HEK293 (cell line): Measurements from ENCODE around the gene HPD.

ENCODE experiments used
- BCL11A ChIP-seq: fragments of 450-650 bp; formaldehyde crosslinking; IDR thresholded peaks from 2 replicates; pipeline ENCODE4 v1.5.1; 2016; ENCODE audit warnings: low read depth, missing biosample characterization, missing genetic modification characterization
- GLI2 ChIP-seq: fragments of 450-650 bp; formaldehyde crosslinking; IDR thresholded peaks from 2 replicates; pipeline ENCODE4; 2017; ENCODE audit warnings: missing biosample characterization, missing genetic modification characterization, low read depth, borderline replicate concordance
- PRDM1 ChIP-seq: fragments of 450-650 bp; formaldehyde crosslinking; IDR thresholded peaks from 2 replicates; pipeline ENCODE4; 2016; ENCODE audit warnings: missing biosample characterization, missing genetic modification characterization
- PRDM10 ChIP-seq: fragments of 450-650 bp; formaldehyde crosslinking; IDR thresholded peaks from 2 replicates; pipeline ENCODE4 v1.5.1; 2016; ENCODE audit warnings: missing biosample characterization, missing genetic modification characterization
- REST ChIP-seq: fragments of 450-650 bp; formaldehyde crosslinking; IDR thresholded peaks from 2 replicates; pipeline ENCODE4 v1.5.1; 2016; ENCODE audit warnings: missing biosample characterization, missing genetic modification characterization
- WT1 ChIP-seq: fragments of 450-650 bp; formaldehyde crosslinking; IDR thresholded peaks from 2 replicates; pipeline ENCODE4 v1.5.1; 2016; ENCODE audit warnings: missing biosample characterization, missing genetic modification characterization
- ZNF184 ChIP-seq: fragments of 450-650 bp; IDR thresholded peaks from 2 replicates; pipeline ENCODE4 v1.5.1; 2018; ENCODE audit warnings: missing biosample characterization, mild to moderate bottlenecking, missing genetic modification characterization
- ZNF302 ChIP-seq: fragments of 450-650 bp; formaldehyde crosslinking; IDR thresholded peaks from 2 replicates; pipeline ENCODE4 v1.5.1; 2016; ENCODE audit warnings: missing biosample characterization, missing genetic modification characterization, low read depth
- ZNF555 ChIP-seq: fragments of 450-650 bp; formaldehyde crosslinking; conservative IDR thresholded peaks from 2 replicates; pipeline ENCODE4 v1.5.1; 2017; ENCODE audit warnings: missing biosample characterization, mild to moderate bottlenecking, missing genetic modification characterization, inconsistent platforms
- ZNF658 ChIP-seq: fragments of 450-650 bp; formaldehyde crosslinking; IDR thresholded peaks from 2 replicates; pipeline ENCODE4; 2016; ENCODE audit warnings: missing biosample characterization, missing genetic modification characterization
- ZNF792 ChIP-seq: fragments of 450-650 bp; formaldehyde crosslinking; IDR thresholded peaks from 2 replicates; pipeline ENCODE4 v1.5.1; 2016; ENCODE audit warnings: missing biosample characterization, missing genetic modification characterization
- ZXDB ChIP-seq: fragments of 450-650 bp; formaldehyde crosslinking; IDR thresholded peaks from 2 replicates; pipeline ENCODE4 v1.5.1; 2016; ENCODE audit warnings: missing biosample characterization, missing genetic modification characterization
- TF ChIP-seq, protein P1 (sequence below): fragments of 450-650 bp; formaldehyde crosslinking; IDR thresholded peaks from 2 replicates; pipeline ENCODE4 v1.5.1; 2016; ENCODE audit warnings: missing biosample characterization, missing genetic modification characterization
- TF ChIP-seq, protein P2 (sequence below): fragments of 450-650 bp; formaldehyde crosslinking; IDR thresholded peaks from 2 replicates; pipeline ENCODE4 v1.5.1; 2016; ENCODE audit warnings: missing biosample characterization, missing genetic modification characterization, borderline replicate concordance

GRCh38 chr12:121803861-121804416, 54.7 kb downstream of the HPD start, which contains the start of gene SETD1B:
- TF ChIP-seq, protein P1, sequence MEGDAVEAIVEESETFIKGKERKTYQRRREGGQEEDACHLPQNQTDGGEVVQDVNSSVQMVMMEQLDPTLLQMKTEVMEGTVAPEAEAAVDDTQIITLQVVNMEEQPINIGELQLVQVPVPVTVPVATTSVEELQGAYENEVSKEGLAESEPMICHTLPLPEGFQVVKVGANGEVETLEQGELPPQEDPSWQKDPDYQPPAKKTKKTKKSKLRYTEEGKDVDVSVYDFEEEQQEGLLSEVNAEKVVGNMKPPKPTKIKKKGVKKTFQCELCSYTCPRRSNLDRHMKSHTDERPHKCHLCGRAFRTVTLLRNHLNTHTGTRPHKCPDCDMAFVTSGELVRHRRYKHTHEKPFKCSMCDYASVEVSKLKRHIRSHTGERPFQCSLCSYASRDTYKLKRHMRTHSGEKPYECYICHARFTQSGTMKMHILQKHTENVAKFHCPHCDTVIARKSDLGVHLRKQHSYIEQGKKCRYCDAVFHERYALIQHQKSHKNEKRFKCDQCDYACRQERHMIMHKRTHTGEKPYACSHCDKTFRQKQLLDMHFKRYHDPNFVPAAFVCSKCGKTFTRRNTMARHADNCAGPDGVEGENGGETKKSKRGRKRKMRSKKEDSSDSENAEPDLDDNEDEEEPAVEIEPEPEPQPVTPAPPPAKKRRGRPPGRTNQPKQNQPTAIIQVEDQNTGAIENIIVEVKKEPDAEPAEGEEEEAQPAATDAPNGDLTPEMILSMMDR (tag by site-specific recombination) = no peak
- no peak for TF ChIP-seq ZNF555 (tag by site-specific recombination)
- no peak for TF ChIP-seq ZNF184
- TF ChIP-seq, protein P2, sequence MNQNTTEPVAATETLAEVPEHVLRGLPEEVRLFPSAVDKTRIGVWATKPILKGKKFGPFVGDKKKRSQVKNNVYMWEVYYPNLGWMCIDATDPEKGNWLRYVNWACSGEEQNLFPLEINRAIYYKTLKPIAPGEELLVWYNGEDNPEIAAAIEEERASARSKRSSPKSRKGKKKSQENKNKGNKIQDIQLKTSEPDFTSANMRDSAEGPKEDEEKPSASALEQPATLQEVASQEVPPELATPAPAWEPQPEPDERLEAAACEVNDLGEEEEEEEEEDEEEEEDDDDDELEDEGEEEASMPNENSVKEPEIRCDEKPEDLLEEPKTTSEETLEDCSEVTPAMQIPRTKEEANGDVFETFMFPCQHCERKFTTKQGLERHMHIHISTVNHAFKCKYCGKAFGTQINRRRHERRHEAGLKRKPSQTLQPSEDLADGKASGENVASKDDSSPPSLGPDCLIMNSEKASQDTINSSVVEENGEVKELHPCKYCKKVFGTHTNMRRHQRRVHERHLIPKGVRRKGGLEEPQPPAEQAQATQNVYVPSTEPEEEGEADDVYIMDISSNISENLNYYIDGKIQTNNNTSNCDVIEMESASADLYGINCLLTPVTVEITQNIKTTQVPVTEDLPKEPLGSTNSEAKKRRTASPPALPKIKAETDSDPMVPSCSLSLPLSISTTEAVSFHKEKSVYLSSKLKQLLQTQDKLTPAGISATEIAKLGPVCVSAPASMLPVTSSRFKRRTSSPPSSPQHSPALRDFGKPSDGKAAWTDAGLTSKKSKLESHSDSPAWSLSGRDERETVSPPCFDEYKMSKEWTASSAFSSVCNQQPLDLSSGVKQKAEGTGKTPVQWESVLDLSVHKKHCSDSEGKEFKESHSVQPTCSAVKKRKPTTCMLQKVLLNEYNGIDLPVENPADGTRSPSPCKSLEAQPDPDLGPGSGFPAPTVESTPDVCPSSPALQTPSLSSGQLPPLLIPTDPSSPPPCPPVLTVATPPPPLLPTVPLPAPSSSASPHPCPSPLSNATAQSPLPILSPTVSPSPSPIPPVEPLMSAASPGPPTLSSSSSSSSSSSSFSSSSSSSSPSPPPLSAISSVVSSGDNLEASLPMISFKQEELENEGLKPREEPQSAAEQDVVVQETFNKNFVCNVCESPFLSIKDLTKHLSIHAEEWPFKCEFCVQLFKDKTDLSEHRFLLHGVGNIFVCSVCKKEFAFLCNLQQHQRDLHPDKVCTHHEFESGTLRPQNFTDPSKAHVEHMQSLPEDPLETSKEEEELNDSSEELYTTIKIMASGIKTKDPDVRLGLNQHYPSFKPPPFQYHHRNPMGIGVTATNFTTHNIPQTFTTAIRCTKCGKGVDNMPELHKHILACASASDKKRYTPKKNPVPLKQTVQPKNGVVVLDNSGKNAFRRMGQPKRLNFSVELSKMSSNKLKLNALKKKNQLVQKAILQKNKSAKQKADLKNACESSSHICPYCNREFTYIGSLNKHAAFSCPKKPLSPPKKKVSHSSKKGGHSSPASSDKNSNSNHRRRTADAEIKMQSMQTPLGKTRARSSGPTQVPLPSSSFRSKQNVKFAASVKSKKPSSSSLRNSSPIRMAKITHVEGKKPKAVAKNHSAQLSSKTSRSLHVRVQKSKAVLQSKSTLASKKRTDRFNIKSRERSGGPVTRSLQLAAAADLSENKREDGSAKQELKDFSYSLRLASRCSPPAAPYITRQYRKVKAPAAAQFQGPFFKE (tag by site-specific recombination) = no peak
- TF ChIP-seq WT1 (tag by site-specific recombination) = no peak
- TF ChIP-seq ZNF792 (tag by site-specific recombination) = no peak
- no peak for TF ChIP-seq GLI2
- TF ChIP-seq PRDM10 (tag by site-specific recombination) = no peak
- TF ChIP-seq ZXDB = no peak
- TF ChIP-seq REST (tag by site-specific recombination) = no peak
- no peak for TF ChIP-seq PRDM1 (tag by site-specific recombination)
- TF ChIP-seq ZNF302 (tag by site-specific recombination) = no peak
- TF ChIP-seq ZNF658 = no peak
- no peak for TF ChIP-seq BCL11A (tag by site-specific recombination)
